ENCODE measurements around the gene SHCBP1L. TPM values are rescaled to one million over a fixed set of nuclear protein-coding genes. Genes with fewer than 3 reads are reported as not detected.

Gene SHCBP1L
- total and polyA plus RNA-seq, 2 donors (not counting 1 experiment from before 2014, with no cell fraction given): not detected

GRCh38 chr1:182965096-182965495 is 12.1 kb upstream of the SHCBP1L start:
- Mint-ChIP-seq H3K27ac (no peak overlapping the region), H3K4me1 (peaks cover 8% of the 10 kb centered on the region), H3K27me3 (peaks cover 6% of the 10 kb centered on the region), H3K9me3 (ENCODE audit: insufficient read depth) (no peaks in the 10 kb centered on the region), H3K4me3 (no peak overlapping the region)
- H3K27ac ChIP-seq (ENCODE audit: low read length in 2 of 2): no peak overlapping the region
- intact Hi-C loops (cut with micrococcal nuclease): loop anchor here (10.0 kb wide), 1 partner anchor 140 kb away; no protein-coding TSS in a partner anchor
- H3K36me3 ChIP-seq (replicated peaks in 1 of 2; ENCODE audit: control extremely low read depth in 1 of 2, control insufficient read depth in 1 of 2, extremely low read depth in 1 of 2, insufficient read depth in 2 of 2, low read length in 1 of 2): no peaks in the 10 kb centered on the region
- no peak overlapping the region for H3K9ac ChIP-seq (ENCODE audit: low read length)
- TF ChIP-seq CTCF (IDR thresholded peaks at IDR 0.05): no peak
- TF ChIP-seq EZH2 (IDR thresholded peaks at IDR 0.05; ENCODE audit: borderline replicate concordance, insufficient read depth, low read depth, low read length, poor library complexity, severe bottlenecking): no peak
- no peak for DNase-seq
- H3K9me3 ChIP-seq (ENCODE audit: control extremely low read depth in 1 of 3, control insufficient read depth in 2 of 3, insufficient read depth in 1 of 3, low read length in 2 of 3): no peaks in the 10 kb centered on the region
- H3K4me3 ChIP-seq (ENCODE audit: control extremely low read depth in 1 of 5, extremely low read depth in 1 of 5, insufficient read depth in 1 of 5, low read depth in 2 of 5, low read length in 4 of 5): no peak overlapping the region
- no CpG with 5 or more reads among the region's 1 CpG for WGBS (ENCODE audit: insufficient coverage)
- POLR2A ChIA-PET: no interaction called here
- H4K20me1 ChIP-seq (ENCODE audit: control insufficient read depth, insufficient read depth, low read length, poor library complexity, severe bottlenecking): no peaks in the 10 kb centered on the region
- H2AFZ ChIP-seq (ENCODE audit: insufficient read depth, low read depth, low read length, poor library complexity, severe bottlenecking): no peak overlapping the region
- H3K79me2 ChIP-seq (ENCODE audit: control insufficient read depth, insufficient read depth, low read length): no peaks in the 10 kb centered on the region
- H3K4me1 ChIP-seq (ENCODE audit: control insufficient read depth in 2 of 2, insufficient read depth in 2 of 2, low read length in 2 of 2): peaks cover 5 to 7% of the 10 kb centered on the region in 2 donors
- no peak overlapping the region for H3K4me2 ChIP-seq (replicated peaks; ENCODE audit: low read depth, low read length, poor library complexity, severe bottlenecking)
- H3K27me3 ChIP-seq (replicated peaks in 1 of 4; ENCODE audit: control extremely low read depth in 1 of 4, control insufficient read depth in 3 of 4, insufficient read depth in 4 of 4, low read length in 3 of 4): peaks cover 0 to 5% (median 0%) of the 10 kb centered on the region in 4 experiments
- ATAC-seq (ENCODE audit: low read depth): no peak
- CTCF ChIA-PET: interaction anchor here (0.8 to 1.3 kb wide), 4 partner anchors 9 to 720 kb away, joined by 3 to 5 read pairs (median 3); no protein-coding TSS in a partner anchor

GRCh38 chr1:182962554-182963115 is 9.7 kb upstream of the SHCBP1L start:
- no peaks in the 10 kb centered on the region for H3K36me3 ChIP-seq (replicated peaks in 1 of 2; ENCODE audit: control extremely low read depth in 1 of 2, control insufficient read depth in 1 of 2, extremely low read depth in 1 of 2, insufficient read depth in 2 of 2, low read length in 1 of 2)
- Mint-ChIP-seq H3K4me3 (peak overlapping the region; percentile 54), H3K27ac (peak overlapping the region; percentile 64), H3K9me3 (ENCODE audit: insufficient read depth) (no peaks in the 10 kb centered on the region), H3K4me1 (peaks cover 8% of the 10 kb centered on the region), H3K27me3 (peaks cover 4% of the 10 kb centered on the region)
- peak overlapping the region; percentile 60 for H3K4me2 ChIP-seq (replicated peaks; ENCODE audit: low read depth, low read length, poor library complexity, severe bottlenecking)
- H3K9me3 ChIP-seq (ENCODE audit: control extremely low read depth in 1 of 3, control insufficient read depth in 2 of 3, insufficient read depth in 1 of 3, low read length in 2 of 3): peaks cover 0 to 3% (median 0%) of the 10 kb centered on the region in 3 donors
- peak; percentile 81 for DNase-seq
- H3K27me3 ChIP-seq (replicated peaks in 1 of 4; ENCODE audit: control extremely low read depth in 1 of 4, control insufficient read depth in 3 of 4, insufficient read depth in 4 of 4, low read length in 3 of 4): peaks cover 0 to 5% (median 0%) of the 10 kb centered on the region in 4 experiments
- POLR2A ChIA-PET: no interaction called here
- peak overlapping the region; percentile 26 for H2AFZ ChIP-seq (ENCODE audit: insufficient read depth, low read depth, low read length, poor library complexity, severe bottlenecking)
- intact Hi-C loops (cut with micrococcal nuclease): loop anchor here (1.0 to 10.0 kb wide), 8 partner anchors 62 to 723 kb away; no protein-coding TSS in a partner anchor
- 0% methylated on average over 2 of the region's 6 CpGs for WGBS (ENCODE audit: insufficient coverage)
- peak overlapping the region; percentile 27 for H3K9ac ChIP-seq (ENCODE audit: low read length)
- no peaks in the 10 kb centered on the region for H4K20me1 ChIP-seq (ENCODE audit: control insufficient read depth, insufficient read depth, low read length, poor library complexity, severe bottlenecking)
- no peaks in the 10 kb centered on the region for H3K79me2 ChIP-seq (ENCODE audit: control insufficient read depth, insufficient read depth, low read length)
- CTCF ChIA-PET: interaction anchor here (0.5 to 2.8 kb wide), 38 partner anchors 8 to 994 kb away, joined by 3 to 45 read pairs (median 4); no protein-coding TSS in a partner anchor
- TF ChIP-seq CTCF (IDR thresholded peaks at IDR 0.05) (peak; percentile 89), EZH2 (IDR thresholded peaks at IDR 0.05; ENCODE audit: borderline replicate concordance, insufficient read depth, low read depth, low read length, poor library complexity, severe bottlenecking) (no peak)
- peak overlapping the region in 4 of 5 experiments; percentile 3 to 48 (median 25) for H3K4me3 ChIP-seq (ENCODE audit: control extremely low read depth in 1 of 5, extremely low read depth in 1 of 5, insufficient read depth in 1 of 5, low read depth in 2 of 5, low read length in 4 of 5)
- H3K27ac ChIP-seq (ENCODE audit: low read length in 2 of 2): no peak overlapping the region
- H3K4me1 ChIP-seq (ENCODE audit: control insufficient read depth in 2 of 2, insufficient read depth in 2 of 2, low read length in 2 of 2): peaks cover 5 to 7% of the 10 kb centered on the region in 2 donors
- peak; percentile 100 for ATAC-seq (ENCODE audit: low read depth)

Data from B cell (primary cell).